Ishikawa (cell line): ENCODE results near the gene ZNF678.

Experiments
- CEBPB ChIP-seq: IDR thresholded peaks from 2 replicates; pipeline ENCODE4 v1.6.1; 2012
- CREB1 ChIP-seq: IDR thresholded peaks from 2 replicates; pipeline ENCODE4 v1.6.1; 2012; ENCODE audit warnings: low read depth
- EGR1 ChIP-seq: IDR thresholded peaks from 2 replicates; pipeline ENCODE4 v1.6.1; 2012
- EP300 ChIP-seq: IDR thresholded peaks from 2 replicates; pipeline ENCODE4 v1.6.1; 2012; ENCODE audit warnings: borderline replicate concordance
- FOXM1 ChIP-seq: IDR thresholded peaks from 2 replicates; pipeline ENCODE4 v1.6.1; 2012; ENCODE audit warnings: low read depth, borderline replicate concordance
- NFIC ChIP-seq: IDR thresholded peaks from 2 replicates; pipeline ENCODE4 v1.6.1; 2012
- RAD21 ChIP-seq: IDR thresholded peaks from 2 replicates; pipeline ENCODE4 v1.6.1; 2012; ENCODE audit warnings: low read depth
- TAF1 ChIP-seq: IDR thresholded peaks from 2 replicates; pipeline ENCODE4 v1.6.1; 2012; ENCODE audit warnings: low read depth, mild to moderate bottlenecking
- TCF12 ChIP-seq: IDR thresholded peaks from 2 replicates; pipeline ENCODE4 v1.6.1; 2012; ENCODE audit warnings: low read depth
- TEAD4 ChIP-seq: IDR thresholded peaks from 2 replicates; pipeline ENCODE4 v1.6.1; 2012
- YY1 ChIP-seq: IDR thresholded peaks from 2 replicates; pipeline ENCODE4 v1.6.1; 2012; ENCODE audit warnings: low read depth
- ZBTB7A ChIP-seq: IDR thresholded peaks from 2 replicates; pipeline ENCODE4 v1.6.1; 2012; ENCODE audit warnings: low read depth
- TF ChIP-seq, protein P1 (sequence below): IDR thresholded peaks from 2 replicates; pipeline ENCODE4 v1.6.1; 2012
- TF ChIP-seq, protein P2 (sequence below): IDR thresholded peaks from 2 replicates; pipeline ENCODE4 v1.6.1; 2012; ENCODE audit warnings: low read depth, mild to moderate bottlenecking
- TF ChIP-seq, protein P3 (sequence below): IDR thresholded peaks from 2 replicates; pipeline ENCODE4 v1.6.1; 2012

Gene ZNF678

DNA sequence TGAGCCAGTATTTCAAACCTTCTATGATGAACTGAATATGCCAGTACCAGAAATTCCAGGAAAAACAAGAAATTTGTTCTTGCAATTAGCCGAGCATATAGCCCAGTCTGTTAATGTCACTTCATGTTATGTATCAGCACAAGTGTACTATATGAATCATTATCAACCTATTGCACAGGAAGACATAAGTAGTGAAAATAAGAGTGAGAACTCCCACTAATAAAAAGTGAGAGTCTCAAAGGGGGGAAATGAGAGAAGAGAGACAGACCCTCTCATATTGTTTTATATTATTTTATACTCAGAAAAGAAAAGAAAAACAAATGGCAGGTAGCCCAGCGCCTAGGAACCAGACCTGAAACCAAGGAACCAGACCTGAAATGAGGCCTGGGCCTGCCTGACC, 155.6 kb downstream of the ZNF678 start:
- no peak for TF ChIP-seq ZBTB7A
- TF ChIP-seq, protein P1, sequence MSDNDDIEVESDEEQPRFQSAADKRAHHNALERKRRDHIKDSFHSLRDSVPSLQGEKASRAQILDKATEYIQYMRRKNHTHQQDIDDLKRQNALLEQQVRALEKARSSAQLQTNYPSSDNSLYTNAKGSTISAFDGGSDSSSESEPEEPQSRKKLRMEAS, result no peak
- TF ChIP-seq NFIC, result no peak
- TF ChIP-seq, protein P2, sequence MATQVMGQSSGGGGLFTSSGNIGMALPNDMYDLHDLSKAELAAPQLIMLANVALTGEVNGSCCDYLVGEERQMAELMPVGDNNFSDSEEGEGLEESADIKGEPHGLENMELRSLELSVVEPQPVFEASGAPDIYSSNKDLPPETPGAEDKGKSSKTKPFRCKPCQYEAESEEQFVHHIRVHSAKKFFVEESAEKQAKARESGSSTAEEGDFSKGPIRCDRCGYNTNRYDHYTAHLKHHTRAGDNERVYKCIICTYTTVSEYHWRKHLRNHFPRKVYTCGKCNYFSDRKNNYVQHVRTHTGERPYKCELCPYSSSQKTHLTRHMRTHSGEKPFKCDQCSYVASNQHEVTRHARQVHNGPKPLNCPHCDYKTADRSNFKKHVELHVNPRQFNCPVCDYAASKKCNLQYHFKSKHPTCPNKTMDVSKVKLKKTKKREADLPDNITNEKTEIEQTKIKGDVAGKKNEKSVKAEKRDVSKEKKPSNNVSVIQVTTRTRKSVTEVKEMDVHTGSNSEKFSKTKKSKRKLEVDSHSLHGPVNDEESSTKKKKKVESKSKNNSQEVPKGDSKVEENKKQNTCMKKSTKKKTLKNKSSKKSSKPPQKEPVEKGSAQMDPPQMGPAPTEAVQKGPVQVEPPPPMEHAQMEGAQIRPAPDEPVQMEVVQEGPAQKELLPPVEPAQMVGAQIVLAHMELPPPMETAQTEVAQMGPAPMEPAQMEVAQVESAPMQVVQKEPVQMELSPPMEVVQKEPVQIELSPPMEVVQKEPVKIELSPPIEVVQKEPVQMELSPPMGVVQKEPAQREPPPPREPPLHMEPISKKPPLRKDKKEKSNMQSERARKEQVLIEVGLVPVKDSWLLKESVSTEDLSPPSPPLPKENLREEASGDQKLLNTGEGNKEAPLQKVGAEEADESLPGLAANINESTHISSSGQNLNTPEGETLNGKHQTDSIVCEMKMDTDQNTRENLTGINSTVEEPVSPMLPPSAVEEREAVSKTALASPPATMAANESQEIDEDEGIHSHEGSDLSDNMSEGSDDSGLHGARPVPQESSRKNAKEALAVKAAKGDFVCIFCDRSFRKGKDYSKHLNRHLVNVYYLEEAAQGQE, result no peak
- TF ChIP-seq EP300, result no peak
- TF ChIP-seq, protein P3, sequence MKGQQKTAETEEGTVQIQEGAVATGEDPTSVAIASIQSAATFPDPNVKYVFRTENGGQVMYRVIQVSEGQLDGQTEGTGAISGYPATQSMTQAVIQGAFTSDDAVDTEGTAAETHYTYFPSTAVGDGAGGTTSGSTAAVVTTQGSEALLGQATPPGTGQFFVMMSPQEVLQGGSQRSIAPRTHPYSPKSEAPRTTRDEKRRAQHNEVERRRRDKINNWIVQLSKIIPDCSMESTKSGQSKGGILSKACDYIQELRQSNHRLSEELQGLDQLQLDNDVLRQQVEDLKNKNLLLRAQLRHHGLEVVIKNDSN, result no peak
- no peak for TF ChIP-seq TCF12

DNA sequence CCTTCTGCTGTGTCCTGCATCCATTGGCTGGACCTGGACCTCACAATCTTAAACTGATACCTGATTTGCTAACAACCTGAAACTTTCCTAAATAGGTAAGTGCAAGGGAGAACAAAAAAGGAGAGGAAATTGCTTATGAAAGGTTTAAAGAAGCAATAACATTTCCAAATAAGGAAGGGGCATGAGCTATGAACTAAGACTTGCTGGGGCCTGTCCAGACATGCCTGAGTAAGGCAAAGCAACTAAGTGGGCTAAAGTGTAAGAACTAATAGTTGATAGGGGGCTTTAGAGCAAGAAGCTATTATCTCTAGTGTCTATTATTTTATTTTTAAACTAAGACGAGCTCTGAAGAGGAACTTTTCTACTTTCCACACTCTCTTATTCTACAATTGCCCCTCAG, 160.1 kb downstream of the ZNF678 start:
- TF ChIP-seq, protein P1, result no peak
- TF ChIP-seq TEAD4 (no peak), TCF12 (no peak), TAF1 (no peak), EP300 (no peak), CREB1 (no peak), FOXM1 (no peak), NFIC (no peak), EGR1 (no peak), YY1 (no peak), RAD21 (no peak), ZBTB7A (no peak), CEBPB (no peak)
- TF ChIP-seq, protein P2, result no peak
- TF ChIP-seq, protein P3, result no peak

DNA sequence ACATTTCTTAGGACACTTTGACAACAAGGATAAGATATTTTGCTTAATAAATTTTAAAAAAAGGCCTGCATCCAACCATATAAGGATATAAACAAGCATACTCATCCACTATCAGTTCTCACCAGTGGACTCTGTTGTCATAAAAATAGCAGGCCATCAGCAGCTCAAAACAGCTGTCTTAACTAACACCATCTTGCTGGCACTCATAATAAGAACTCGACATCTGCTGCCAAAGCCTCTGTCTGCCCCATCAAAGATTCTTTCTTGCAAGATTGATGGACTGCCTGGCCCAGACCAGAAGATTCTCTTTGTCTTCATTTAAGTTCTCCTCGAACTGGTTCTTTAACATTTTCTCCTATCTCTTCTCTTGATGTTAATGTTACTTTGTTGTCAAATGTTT, 161.7 kb downstream of the ZNF678 start:
- TF ChIP-seq, protein P3, result no peak
- TF ChIP-seq FOXM1 (no peak), TEAD4 (no peak), EP300 (no peak), CREB1 (no peak), ZBTB7A (no peak)
- TF ChIP-seq, protein P1, result no peak

DNA sequence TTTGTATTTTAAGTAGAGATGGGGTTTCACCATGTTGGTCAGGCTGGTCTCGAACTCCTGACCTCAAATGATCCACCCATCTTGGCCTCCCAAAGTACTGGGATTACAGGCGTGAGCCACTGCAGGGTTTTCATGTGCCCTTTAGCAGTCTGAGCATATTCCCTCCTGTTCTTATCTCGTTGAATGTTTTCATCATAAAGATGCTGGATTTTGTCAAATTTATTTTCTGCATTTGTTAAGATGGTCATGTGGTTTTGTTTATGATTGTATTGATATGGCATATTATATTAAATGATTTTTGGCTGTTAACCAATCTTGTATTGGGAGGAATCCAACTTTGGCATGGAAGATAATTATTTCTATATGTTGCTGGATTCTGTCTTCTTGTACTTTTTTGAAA, 163.0 kb downstream of the ZNF678 start:
- TF ChIP-seq RAD21, result no peak
- TF ChIP-seq, protein P1, result no peak
- no peak for TF ChIP-seq TAF1
- TF ChIP-seq TEAD4, result no peak
- no peak for TF ChIP-seq CEBPB
- TF ChIP-seq EP300, result no peak
- TF ChIP-seq FOXM1, result no peak
- TF ChIP-seq, protein P3, result no peak
- no peak for TF ChIP-seq CREB1
- TF ChIP-seq, protein P2, result no peak
